ENCODE results near the gene CPLX1.
A peak's percentile ranks its signal among the peaks of the same experiment; 100 is the strongest.

GRCh38 chr4:825063-825970 is 612 bp downstream of the CPLX1 start:
- TF ChIP-seq CTCF (optimal IDR thresholded peaks at IDR 0.05 in 1 of 3, IDR thresholded peaks at IDR 0.05 in 1 of 3, conservative IDR thresholded peaks at IDR 0.05 in 1 of 3; ENCODE audit: extremely low read depth in 1 of 3, insufficient read depth in 2 of 3, low read length in 3 of 3) (no peak), EZH2 (IDR thresholded peaks at IDR 0.05; ENCODE audit: low read length) (peak; percentile 64)

All from keratinocyte (primary cell).